Calu3 (cell line): Measurements from ENCODE around the gene APOL4. TPM values are rescaled to one million over a fixed set of nuclear protein-coding genes. Genes with fewer than 3 reads are reported as not detected.
"Not testable (repeated sequence)": the region's sequence is repeated elsewhere in the genome, so short reads cannot be mapped to it uniquely, and the experiment has no call there.

Source experiments
- BruUV-seq: library from RNA; stranded (reverse); fragments of 400-500 nt; replicated peaks from 2 replicates; lab custom pipeline; 2021; lab: Mats Ljungman, UMichigan
- CTCF ChIA-PET: fragments of 300-600 bp; sonication (Branson Sonifier 250); formaldehyde crosslinking; loops from one replicate; lab custom pipeline; 2022; ENCODE audit warnings: antibody characterized with exemption; lab: Charles Lee
- DNase-seq: peaks from one replicate; pipeline ENCODE4 v3.0.0; 2022
- H3K27ac Mint-ChIP-seq: one replicate; pipeline ENCODE4 v1.8.0; 2022; ENCODE audit warnings: mixed read lengths; ENCODE audit not compliant: unreplicated experiment
- H3K27me3 Mint-ChIP-seq: one replicate; pipeline ENCODE4 v1.8.0; 2022; ENCODE audit warnings: mixed read lengths; ENCODE audit not compliant: unreplicated experiment
- H3K36me3 Mint-ChIP-seq: one replicate; pipeline ENCODE4 v1.8.0; 2022; ENCODE audit warnings: mild to moderate bottlenecking, moderate library complexity, mixed read lengths; ENCODE audit not compliant: insufficient read depth, unreplicated experiment
- H3K4me1 Mint-ChIP-seq: one replicate; pipeline ENCODE4 v1.8.0; 2022; ENCODE audit warnings: mild to moderate bottlenecking, low read depth, mixed read lengths; ENCODE audit not compliant: unreplicated experiment
- H3K4me3 Mint-ChIP-seq: one replicate; pipeline ENCODE4 v1.8.0; 2022; ENCODE audit warnings: mild to moderate bottlenecking, low read depth, moderate library complexity, mixed read lengths; ENCODE audit not compliant: unreplicated experiment
- H3K9me3 Mint-ChIP-seq: one replicate; pipeline ENCODE4 v1.8.0; 2022; ENCODE audit warnings: low read depth, mixed read lengths; ENCODE audit not compliant: unreplicated experiment
- intact Hi-C: fragments of 100-400 bp; cut with micrococcal nuclease; formaldehyde crosslinking; loops from one replicate; pipeline ENCODE4 v1.10.0; 2022; ENCODE audit not compliant: unreplicated experiment
- total RNA-seq: library from RNA; stranded (reverse); gene quantifications from 2 replicates; pipeline ENCODE4 v1.2.3, GENCODE V29; 2022
- TF ChIP-seq, protein P1 (sequence below): fragments of 200-600 bp; IDR thresholded peaks from one replicate; pipeline ENCODE4 v1.8.0; 2022; ENCODE audit warnings: antibody characterized with exemption; ENCODE audit not compliant: unreplicated experiment

Gene APOL4
- total RNA-seq, 1 experiment from 2014 or later, result 1.5 TPM

DNA sequence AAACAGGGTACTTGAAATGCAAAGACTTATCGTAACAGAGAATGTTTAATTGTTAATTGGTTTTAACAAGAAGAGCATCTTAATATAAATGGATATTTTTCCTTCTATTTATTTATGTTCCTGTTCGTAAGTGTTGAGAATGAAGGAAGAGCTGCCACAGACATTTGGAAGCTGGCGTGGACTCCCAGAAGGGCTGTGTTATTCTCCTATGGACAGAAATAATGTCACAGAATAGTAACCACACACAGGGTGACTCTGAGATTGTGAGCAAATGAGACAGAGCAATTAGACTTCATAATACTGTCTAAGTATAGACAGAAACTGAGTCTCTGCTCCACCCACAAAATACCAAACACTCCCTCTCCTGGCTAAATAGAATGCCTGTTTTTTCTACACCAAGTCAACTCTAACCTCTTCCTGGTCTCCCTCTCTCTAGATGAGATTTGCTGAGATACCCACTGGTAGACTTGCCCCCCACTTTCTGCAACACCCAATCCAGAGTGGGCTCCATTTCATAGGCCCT, 47.1 kb downstream of the APOL4 start:
- Mint-ChIP-seq H3K27ac (no peak overlapping the region), H3K4me3 (no peak overlapping the region), H3K9me3 (peaks cover 8% of the 10 kb centered on the region), H3K27me3 (no peaks in the 10 kb centered on the region), H3K36me3 (peaks cover 11% of the 10 kb centered on the region), H3K4me1 (peaks cover 52% of the 10 kb centered on the region)
- BruUV-seq, result no TSS peak
- CTCF ChIA-PET, result no interaction called here
- intact Hi-C loops, result no loop called here
- DNase-seq, result no peak
- TF ChIP-seq, protein P1, sequence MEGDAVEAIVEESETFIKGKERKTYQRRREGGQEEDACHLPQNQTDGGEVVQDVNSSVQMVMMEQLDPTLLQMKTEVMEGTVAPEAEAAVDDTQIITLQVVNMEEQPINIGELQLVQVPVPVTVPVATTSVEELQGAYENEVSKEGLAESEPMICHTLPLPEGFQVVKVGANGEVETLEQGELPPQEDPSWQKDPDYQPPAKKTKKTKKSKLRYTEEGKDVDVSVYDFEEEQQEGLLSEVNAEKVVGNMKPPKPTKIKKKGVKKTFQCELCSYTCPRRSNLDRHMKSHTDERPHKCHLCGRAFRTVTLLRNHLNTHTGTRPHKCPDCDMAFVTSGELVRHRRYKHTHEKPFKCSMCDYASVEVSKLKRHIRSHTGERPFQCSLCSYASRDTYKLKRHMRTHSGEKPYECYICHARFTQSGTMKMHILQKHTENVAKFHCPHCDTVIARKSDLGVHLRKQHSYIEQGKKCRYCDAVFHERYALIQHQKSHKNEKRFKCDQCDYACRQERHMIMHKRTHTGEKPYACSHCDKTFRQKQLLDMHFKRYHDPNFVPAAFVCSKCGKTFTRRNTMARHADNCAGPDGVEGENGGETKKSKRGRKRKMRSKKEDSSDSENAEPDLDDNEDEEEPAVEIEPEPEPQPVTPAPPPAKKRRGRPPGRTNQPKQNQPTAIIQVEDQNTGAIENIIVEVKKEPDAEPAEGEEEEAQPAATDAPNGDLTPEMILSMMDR, result no peak

DNA sequence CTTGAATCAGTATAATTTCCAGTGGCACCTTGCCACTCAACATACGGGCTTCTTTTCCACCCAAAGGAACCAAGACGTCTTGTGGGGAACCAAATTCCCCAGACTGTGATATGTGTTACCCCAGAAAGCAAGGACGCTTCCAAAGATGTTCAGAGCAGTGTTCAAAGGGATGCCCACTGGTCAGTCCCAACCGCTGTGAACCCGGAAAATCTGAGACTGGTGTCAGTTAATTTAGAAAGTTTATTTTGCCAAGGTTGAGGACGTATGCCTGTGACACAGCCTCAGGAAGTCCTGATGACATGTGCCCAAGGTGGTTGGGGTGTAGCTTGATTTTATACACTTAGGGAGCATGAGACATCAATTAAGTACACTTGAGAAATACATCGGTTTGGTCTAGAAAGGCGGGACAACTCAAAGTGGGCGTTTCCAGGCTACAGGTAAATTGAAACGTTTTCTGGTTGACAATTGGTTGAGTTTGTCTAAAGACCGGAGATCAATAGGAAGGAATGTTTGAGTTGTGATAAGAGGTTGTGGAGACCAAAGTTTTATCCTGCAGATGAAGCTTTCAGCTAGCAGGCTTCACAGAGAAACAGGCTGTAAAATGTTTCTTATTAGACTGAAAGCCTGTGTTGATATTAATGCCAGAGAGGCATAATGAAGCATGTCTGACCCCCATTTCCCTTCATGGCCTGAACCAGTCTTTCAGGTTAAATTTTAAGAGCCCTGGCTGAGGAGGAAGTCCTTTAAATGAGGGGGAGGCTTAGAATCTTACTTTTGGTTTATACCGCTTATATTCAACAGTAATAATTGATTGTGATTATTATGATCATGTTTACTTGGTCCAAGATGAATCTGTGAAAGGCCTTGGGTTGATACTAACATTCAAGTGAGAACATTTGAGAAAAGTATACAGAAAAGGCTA, 47.8 kb downstream of the APOL4 start:
- Mint-ChIP-seq H3K9me3 (peaks cover 8% of the 10 kb centered on the region), H3K36me3 (peaks cover 11% of the 10 kb centered on the region), H3K4me3 (peak overlapping the region; percentile 46), H3K27ac (no peak overlapping the region), H3K27me3 (no peaks in the 10 kb centered on the region), H3K4me1 (peaks cover 50% of the 10 kb centered on the region)
- no TSS peak for BruUV-seq
- CTCF ChIA-PET, result no interaction called here
- intact Hi-C loops, result no loop called here
- no peak for DNase-seq
- TF ChIP-seq, protein P1, result no peak

GRCh38 chr22:36152821-36153220, 48.8 kb downstream of the APOL4 start:
- not testable (repeated sequence) for BruUV-seq, H3K4me3 Mint-ChIP-seq

GRCh38 chr22:36152088-36152487, 49.5 kb downstream of the APOL4 start:
- H3K4me3 Mint-ChIP-seq, result no peak overlapping the region
- no peak for DNase-seq
- no peaks in the 10 kb centered on the region for H3K27me3 Mint-ChIP-seq
- H3K9me3 Mint-ChIP-seq, result peaks cover 8% of the 10 kb centered on the region
- H3K4me1 Mint-ChIP-seq, result peaks cover 46% of the 10 kb centered on the region
- TF ChIP-seq, protein P1, result no peak
- CTCF ChIA-PET, result interaction anchor here (0.6 kb wide), 1 partner anchor 60 kb away, joined by 5 read pairs; no protein-coding TSS in a partner anchor
- BruUV-seq, result no TSS peak
- intact Hi-C loops, result no loop called here
- H3K27ac Mint-ChIP-seq, result no peak overlapping the region
- H3K36me3 Mint-ChIP-seq, result peaks cover 6% of the 10 kb centered on the region

More at GRCh38 chr22:36152821-36153220, 48.8 kb downstream of the APOL4 start:
- CTCF ChIA-PET, H3K9me3 Mint-ChIP-seq, intact Hi-C loops, H3K27me3 Mint-ChIP-seq, DNase-seq, H3K27ac Mint-ChIP-seq: not testable (repeated sequence)
- Mint-ChIP-seq H3K4me1 (peaks cover 50% of the 10 kb centered on the region), H3K36me3 (peaks cover 11% of the 10 kb centered on the region)
